ENCODE measurements around the gene FAM13A.
"Not testable (repeated sequence)": the region's sequence is repeated elsewhere in the genome, so short reads cannot be mapped to it uniquely, and the experiment has no call there.

Gene FAM13A

DNA sequence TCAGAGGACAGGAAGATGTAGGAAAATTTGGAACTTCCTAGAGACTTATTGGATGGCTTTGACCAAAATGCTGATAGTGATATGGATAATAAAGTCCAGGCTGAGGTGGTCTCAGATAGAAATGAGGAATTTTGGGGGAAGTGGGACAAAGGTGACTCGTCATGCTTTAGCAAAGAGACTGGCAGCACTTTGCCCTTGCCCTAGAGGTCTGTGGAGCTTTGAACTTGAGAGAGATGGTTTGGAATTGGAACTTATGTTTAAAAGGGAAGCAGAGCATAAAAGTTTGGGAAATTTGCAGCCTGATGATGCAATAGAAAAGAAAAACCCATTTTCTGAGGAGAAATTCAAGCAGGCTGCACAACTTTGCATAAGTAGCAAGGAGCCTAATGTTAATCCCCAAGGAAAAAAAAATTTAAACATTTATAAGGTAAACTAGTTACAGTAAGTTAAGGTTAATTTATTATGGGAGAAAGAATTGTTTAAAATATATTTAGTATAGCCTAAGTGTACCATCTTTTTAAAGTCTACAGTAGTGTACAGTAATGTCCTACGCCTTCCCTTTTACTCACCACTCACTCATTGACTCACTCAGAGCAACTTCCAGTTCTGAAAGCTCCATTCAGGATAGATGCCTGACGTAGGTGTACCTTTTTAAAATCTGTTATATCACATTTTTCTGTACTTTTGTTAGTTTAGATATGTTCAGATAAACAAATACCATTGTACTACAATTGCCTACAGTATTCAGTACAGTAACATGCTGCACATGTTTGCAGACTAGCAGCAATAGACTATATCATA is 101.2 kb downstream of the FAM13A start:
- DNase-seq, result no peak

- peak; percentile 4 for DNase-seq
These were observed 103.6 kb downstream of the FAM13A start for GRCh38 chr4:88953400-88953799.

DNA sequence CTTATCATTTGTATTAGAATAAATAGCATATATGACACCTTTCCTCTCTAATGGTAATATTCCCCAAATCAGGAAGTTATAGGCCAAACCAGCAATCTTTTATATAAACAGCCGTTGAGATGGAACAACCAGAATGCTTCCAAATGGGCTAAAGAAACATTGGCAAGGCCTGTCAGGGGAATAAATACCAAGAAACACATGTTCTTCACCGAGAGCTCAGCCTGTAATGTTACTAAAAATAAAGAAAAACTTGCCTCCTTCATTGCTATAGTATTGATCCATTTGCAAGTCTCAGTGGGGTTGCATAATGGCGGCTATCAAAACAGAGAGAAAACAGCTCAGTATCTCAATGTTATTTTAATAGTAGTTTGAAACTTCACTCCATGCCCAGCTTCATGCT is 104.9 kb downstream of the FAM13A start:
- no peak for DNase-seq

DNA sequence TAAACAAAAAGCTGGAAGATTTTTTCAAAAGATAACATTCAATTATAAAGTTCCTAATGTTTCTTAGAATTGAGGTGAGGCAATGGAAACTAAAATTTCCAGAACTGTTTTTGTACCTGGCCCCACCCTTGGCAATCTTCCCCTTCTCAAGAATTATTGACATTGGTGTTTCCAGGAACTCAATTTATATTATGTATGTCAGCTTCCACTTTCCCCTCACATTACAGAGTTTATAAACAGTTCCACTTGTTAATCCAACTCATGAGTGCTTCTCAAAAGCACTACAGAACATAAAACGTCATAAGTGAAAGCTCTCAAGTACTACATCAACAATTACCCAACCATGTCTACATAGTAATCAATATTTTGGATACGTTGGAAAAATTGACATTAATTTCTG is 107.4 kb downstream of the FAM13A start:
- no peak for DNase-seq

DNA sequence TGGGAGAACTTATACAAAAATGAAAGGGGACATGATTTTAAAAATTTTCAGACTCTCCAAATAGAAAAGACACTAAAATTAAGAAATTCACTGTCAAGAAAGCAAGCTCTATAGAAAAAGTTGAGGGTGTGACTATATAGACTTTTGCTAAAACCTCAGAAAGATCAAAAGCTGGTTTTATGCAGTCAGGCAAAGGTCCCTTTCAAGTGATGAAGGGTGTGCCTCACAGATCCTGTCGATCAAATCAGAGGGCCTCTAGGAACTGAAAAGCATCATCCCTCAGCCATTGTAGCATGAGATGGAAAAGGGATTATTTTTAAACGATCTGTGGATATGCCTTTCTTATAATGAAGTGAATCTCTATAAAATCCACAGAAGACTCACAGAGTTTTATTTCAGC is 116.5 kb downstream of the FAM13A start:
- peak; percentile 46 for DNase-seq

- DNase-seq, result no peak
These were observed 117.3 kb downstream of the FAM13A start for GRCh38 chr4:88939697-88940096.

GRCh38 chr4:88938138-88938537 is 118.8 kb downstream of the FAM13A start:
- no peak for DNase-seq

DNA sequence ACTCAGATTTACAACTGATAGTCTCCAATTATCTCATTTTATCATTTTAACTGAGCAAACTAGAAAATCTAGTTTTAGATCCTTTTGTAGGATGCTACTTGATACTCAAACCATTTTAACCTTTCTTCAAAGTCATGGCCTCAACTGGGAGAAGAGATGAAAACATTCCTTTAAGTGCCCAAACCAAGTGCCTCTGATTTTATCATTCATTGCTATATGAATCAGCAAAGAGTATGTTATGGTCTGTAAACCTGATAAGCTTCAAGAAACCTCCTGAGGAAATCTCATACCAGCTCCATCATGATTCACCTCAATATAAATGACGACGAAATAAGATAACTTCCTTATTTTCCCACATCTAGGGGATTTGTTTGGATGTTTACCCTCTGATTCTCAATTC is 119.9 kb downstream of the FAM13A start:
- DNase-seq, result no peak

DNA sequence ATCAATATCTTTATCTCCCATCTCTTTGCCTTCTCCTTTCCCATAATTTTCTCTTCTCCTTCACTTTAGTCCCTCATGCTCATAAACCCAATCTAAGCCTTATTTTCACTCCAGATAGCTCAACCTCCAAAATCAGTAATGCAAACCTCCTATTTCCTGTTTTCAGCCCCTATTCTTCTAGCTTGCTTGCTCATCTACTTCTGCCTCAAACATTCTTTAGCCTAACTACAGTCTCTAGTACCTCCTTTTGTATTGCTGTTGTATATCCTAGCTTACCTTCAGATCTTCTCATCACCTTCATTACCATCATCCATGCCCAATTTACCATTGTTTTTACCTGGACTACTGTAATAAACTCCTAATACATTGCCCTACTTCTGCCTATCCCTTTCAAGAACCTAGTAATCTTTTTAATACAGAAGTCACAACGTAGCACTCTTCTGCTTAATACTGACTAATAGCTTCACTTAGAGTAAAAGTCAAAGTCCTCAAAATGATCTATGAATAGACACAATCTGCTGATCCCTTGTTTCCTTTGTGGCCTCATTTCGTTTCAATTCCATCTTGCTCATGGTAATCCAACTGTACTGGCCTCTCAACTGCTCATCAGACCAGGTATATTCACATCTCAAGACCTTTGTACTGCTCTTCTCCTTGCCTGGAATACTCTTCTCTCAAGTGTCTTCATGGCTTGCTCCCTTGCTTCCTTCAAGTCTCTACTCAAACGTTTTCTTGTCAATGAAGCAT is 123.4 kb downstream of the FAM13A start:
- no peak for DNase-seq

- no peak for DNase-seq
These were observed 128.1 kb downstream of the FAM13A start for GRCh38 chr4:88928852-88929251.

- no peak for DNase-seq
These were observed 129.6 kb downstream of the FAM13A start for GRCh38 chr4:88927420-88927819.

DNA sequence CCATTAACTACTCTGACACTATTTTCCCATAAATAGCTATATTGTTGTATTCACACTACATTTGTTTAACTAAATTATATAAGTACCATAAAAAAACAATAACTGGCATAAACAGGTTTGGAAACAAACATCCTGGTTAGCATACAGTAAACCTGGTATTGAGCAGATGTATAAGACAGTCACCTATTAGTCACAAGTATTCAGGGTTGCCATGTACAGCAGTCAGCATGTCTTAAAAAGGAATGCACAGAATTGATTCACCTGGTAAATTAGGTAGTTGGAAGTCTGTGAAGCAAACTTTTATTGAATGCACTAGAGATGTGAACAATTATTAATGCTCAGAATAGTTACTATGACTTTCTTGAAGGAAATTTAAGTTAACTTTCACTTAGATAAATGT is 137.9 kb downstream of the FAM13A start:
- no peak for DNase-seq

GRCh38 chr4:88913181-88913580 is 143.8 kb downstream of the FAM13A start:
- not testable (repeated sequence) for DNase-seq

- DNase-seq, result no peak
These were observed 145.5 kb downstream of the FAM13A start for GRCh38 chr4:88911246-88912212.

DNA sequence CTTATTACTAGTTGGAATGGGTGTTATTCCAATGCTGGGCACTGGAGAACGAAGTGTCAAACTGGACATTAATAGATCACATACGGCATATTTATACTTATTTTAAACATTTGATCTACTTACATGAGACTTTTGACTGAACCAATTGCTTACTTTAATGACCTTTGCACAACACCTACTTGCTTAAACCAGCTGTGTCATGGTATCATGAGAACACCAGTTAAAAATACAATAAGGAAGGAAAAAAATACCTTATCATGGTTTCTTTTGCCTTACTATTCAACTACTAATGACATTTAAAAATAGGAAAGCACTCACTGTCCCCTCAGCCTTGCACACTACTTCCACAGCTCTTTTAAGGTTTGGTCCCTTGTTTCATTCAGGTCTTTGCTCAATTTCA is 146.9 kb downstream of the FAM13A start:
- DNase-seq, result no peak

DNA sequence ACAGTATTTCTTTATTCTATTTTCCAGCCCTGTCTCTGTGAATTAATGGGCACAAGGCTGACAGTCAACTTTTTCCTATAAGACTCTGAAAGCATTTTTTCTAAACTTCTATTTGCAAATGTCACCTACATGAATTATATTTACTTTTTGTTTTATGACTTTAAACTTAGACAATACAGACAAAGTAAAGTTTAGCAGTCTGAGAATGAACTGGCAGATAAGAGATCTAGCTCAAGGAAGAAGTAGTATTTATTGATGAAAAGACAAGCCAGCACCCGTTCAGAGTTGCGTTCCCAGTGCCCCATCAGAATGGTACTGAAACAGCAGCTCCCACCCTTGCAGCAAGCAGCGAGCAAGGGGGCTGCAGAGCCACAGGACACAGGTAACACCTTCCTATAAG is 148.5 kb downstream of the FAM13A start:
- DNase-seq, result no peak

DNA sequence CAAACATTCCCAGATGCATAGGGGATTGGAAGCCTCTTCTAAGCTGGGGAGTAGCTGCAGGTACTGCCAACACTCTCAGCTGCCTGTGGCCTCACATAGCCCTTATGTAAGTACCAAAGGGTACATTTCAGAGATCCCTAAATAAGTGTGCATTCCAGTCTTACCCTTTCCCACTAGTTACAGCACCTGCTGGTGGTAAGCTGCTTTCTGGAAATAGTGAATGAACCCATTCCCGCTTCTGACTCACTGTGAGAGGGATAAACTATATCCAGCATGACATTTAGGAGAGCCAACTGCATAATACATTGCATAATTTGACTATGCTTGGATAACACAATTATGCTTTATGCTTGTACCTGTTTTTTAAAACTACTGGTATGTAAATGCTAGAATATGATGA is 149.0 kb downstream of the FAM13A start:
- DNase-seq, result no peak

- no peak for DNase-seq
These were observed 149.5 kb downstream of the FAM13A start for GRCh38 chr4:88907478-88907877.

DNA sequence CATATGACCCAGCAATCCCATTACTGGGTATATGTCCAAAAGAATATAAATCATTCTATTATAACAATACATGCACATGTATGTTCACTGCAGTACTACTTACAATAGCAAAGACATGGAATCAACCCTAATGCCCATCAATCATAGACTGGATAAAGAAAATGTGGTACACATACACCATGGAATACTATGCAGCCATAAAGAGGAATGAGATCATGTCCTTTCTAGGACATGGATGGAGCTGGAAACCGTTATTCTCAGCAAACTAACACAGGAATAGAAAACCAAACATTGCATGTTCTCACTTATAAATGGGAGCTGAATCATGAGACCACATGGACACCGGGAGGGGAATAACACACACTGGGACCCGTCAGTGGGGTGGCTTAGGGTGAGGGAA is 152.7 kb downstream of the FAM13A start:
- DNase-seq, result not testable (repeated sequence)

- no peak for DNase-seq
These were observed 156.6 kb downstream of the FAM13A start for GRCh38 chr4:88900432-88900831.

- DNase-seq, result no peak
These were observed 159.2 kb downstream of the FAM13A start for GRCh38 chr4:88897752-88898151.

DNA sequence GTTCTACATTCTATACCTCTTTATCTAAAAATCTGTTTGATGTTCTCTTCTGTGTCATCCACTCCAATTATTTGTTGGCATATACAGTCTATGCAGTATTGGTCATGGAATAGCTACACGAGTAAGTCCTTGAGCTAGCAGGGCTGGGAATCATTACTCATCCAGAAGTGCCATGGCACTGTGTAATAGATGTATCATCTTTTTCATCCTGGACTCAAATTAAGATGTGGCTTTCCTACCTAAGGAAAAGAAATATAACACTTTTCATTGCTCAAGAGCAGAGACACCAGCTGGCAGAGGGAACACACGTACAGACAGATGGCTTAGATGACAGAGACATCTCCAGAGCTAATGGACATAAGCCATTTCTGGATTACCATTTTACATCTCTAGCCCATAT is 159.8 kb downstream of the FAM13A start:
- DNase-seq, result no peak

DNA sequence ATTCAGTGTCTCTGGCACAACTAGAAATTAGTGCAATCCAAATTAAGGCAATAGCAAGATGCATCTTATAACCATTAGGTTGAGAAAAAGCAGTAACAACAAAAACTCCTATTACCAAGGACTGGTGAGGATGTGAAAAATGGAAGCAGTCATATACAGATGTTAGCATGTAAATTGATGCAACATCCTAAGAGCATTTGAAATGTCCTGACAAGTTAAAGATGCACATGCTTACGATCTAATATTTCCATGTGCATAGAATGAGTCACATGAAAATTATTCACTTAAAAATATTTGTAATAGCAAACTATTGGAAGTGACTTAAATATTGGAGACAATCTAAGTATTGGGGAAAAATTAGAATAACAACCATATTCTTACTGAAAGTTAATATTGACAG is 163.0 kb downstream of the FAM13A start:
- no peak for DNase-seq

Measured in CD4-positive, alpha-beta T cell treated with Interleukin-17A for 1 hour (primary cell).